Parathyroid adenoma (tissue), 2 donors: ENCODE measurements around the gene VWA8.

Experiments used
- H2AFZ ChIP-seq: fragments of 300-600 bp; sonication (generic); one replicate; pipeline ENCODE4 v1.7.0; 2017; ENCODE audit warnings: antibody characterized with exemption, mild to moderate bottlenecking
- H3K27ac ChIP-seq: fragments of 300-600 bp; sonication (generic); one replicate; pipeline ENCODE4 v1.7.0; 2017
- H3K27me3 ChIP-seq: fragments of 300-600 bp; sonication (generic); one replicate; pipeline ENCODE4 v1.7.0; 2017; ENCODE audit warnings: low read length; ENCODE audit not compliant: control insufficient read depth, insufficient read depth
- H3K36me3 ChIP-seq: fragments of 300-600 bp; sonication (generic); one replicate; pipeline ENCODE4 v1.7.0; 2017; ENCODE audit warnings: low read length; ENCODE audit not compliant: control insufficient read depth, insufficient read depth
- H3K4me1 ChIP-seq: fragments of 300-600 bp; sonication (generic); one replicate; pipeline ENCODE4 v1.7.0; 2017; ENCODE audit warnings: control low read depth
- H3K4me2 ChIP-seq: fragments of 300-600 bp; sonication (generic); one replicate; pipeline ENCODE4 v1.7.0; 2017; ENCODE audit warnings: low read length
- H3K4me3 ChIP-seq: fragments of 300-600 bp; sonication (generic); one replicate; pipeline ENCODE4 v1.7.0; 2017; ENCODE audit warnings: low read depth, low read length
- H3K79me2 ChIP-seq: fragments of 300-600 bp; sonication (generic); one replicate; pipeline ENCODE4 v1.7.0; 2017; ENCODE audit warnings: control low read depth
- H3K9ac ChIP-seq: fragments of 300-600 bp; sonication (generic); one replicate; pipeline ENCODE4 v1.7.0; 2017; ENCODE audit warnings: mild to moderate bottlenecking
- H3K9me3 ChIP-seq: fragments of 300-600 bp; sonication (generic); one replicate; pipeline ENCODE4 v1.7.0; 2017; ENCODE audit warnings: low read length; ENCODE audit not compliant: control insufficient read depth
- CTCF ChIP-seq: fragments of 300-600 bp; sonication (generic); IDR thresholded peaks from one replicate; pipeline ENCODE4 v1.7.0; 2017; ENCODE audit warnings: antibody characterized with exemption, mild to moderate bottlenecking
- donor health status: primary hyperparathyroidism.

Gene VWA8

GRCh38 chr13:41691274-41691673 lies 269.6 kb downstream of the VWA8 start:
- no peak overlapping the region for H2AFZ ChIP-seq
- H3K4me2 ChIP-seq, result no peak overlapping the region
- H3K9me3 ChIP-seq, result no peaks in the 10 kb centered on the region
- H3K4me1 ChIP-seq, result no peaks in the 10 kb centered on the region
- no peak for TF ChIP-seq CTCF
- no peaks in the 10 kb centered on the region for H3K27me3 ChIP-seq
- no peaks in the 10 kb centered on the region for H3K36me3 ChIP-seq
- H3K9ac ChIP-seq, result no peak overlapping the region
- no peaks in the 10 kb centered on the region for H3K79me2 ChIP-seq
- no peak overlapping the region for H3K27ac ChIP-seq
- no peak overlapping the region for H3K4me3 ChIP-seq

- H3K9me3 ChIP-seq, result no peaks in the 10 kb centered on the region
- H3K4me2 ChIP-seq, result no peak overlapping the region
- no peaks in the 10 kb centered on the region for H3K36me3 ChIP-seq
- no peak overlapping the region for H3K4me3 ChIP-seq
- TF ChIP-seq CTCF, result no peak
- H3K9ac ChIP-seq, result no peak overlapping the region
- no peaks in the 10 kb centered on the region for H3K79me2 ChIP-seq
- H3K4me1 ChIP-seq, result no peaks in the 10 kb centered on the region
- H3K27me3 ChIP-seq, result no peaks in the 10 kb centered on the region
- no peak overlapping the region for H3K27ac ChIP-seq
- H2AFZ ChIP-seq, result no peak overlapping the region
Observed at GRCh38 chr13:41682766-41683165, 278.1 kb downstream of the VWA8 start.

- no peak for TF ChIP-seq CTCF
- H3K27ac ChIP-seq, result no peak overlapping the region
- H2AFZ ChIP-seq, result no peak overlapping the region
- H3K4me1 ChIP-seq, result no peaks in the 10 kb centered on the region
- H3K36me3 ChIP-seq, result no peaks in the 10 kb centered on the region
- no peak overlapping the region for H3K4me3 ChIP-seq
- no peak overlapping the region for H3K4me2 ChIP-seq
- no peak overlapping the region for H3K9ac ChIP-seq
- H3K9me3 ChIP-seq, result no peaks in the 10 kb centered on the region
- H3K79me2 ChIP-seq, result no peaks in the 10 kb centered on the region
- H3K27me3 ChIP-seq, result no peaks in the 10 kb centered on the region
Observed at GRCh38 chr13:41682001-41682400, 278.9 kb downstream of the VWA8 start.

- no peak for TF ChIP-seq CTCF
- Histone ChIP-seq H3K27ac (no peak overlapping the region), H3K4me3 (no peak overlapping the region), H3K79me2 (no peaks in the 10 kb centered on the region), H3K4me1 (no peaks in the 10 kb centered on the region), H3K9me3 (no peaks in the 10 kb centered on the region), H3K4me2 (no peak overlapping the region), H3K9ac (no peak overlapping the region), H2AFZ (no peak overlapping the region), H3K27me3 (no peaks in the 10 kb centered on the region), H3K36me3 (no peaks in the 10 kb centered on the region)
Observed at GRCh38 chr13:41681587-41681986, 279.3 kb downstream of the VWA8 start.

- Histone ChIP-seq H3K36me3 (no peaks in the 10 kb centered on the region), H3K9me3 (no peaks in the 10 kb centered on the region), H2AFZ (no peak overlapping the region), H3K4me1 (no peaks in the 10 kb centered on the region), H3K4me3 (no peak overlapping the region), H3K4me2 (no peak overlapping the region), H3K27ac (no peak overlapping the region), H3K79me2 (no peaks in the 10 kb centered on the region), H3K27me3 (no peaks in the 10 kb centered on the region), H3K9ac (no peak overlapping the region)
- TF ChIP-seq CTCF, result no peak
Observed at GRCh38 chr13:41680900-41681299, 280.0 kb downstream of the VWA8 start.
